ENCODE data around the gene AATK.
"Not testable (repeated sequence)": the region's sequence is repeated elsewhere in the genome, so short reads cannot be mapped to it uniquely, and the experiment has no call there.

AATK gene

GRCh38 chr17:81091774-81092517 lies 74.1 kb downstream of the AATK start:
- DNase-seq (ENCODE audit: low read depth), result no peak

- DNase-seq (ENCODE audit: low read depth), result no peak
Measured at GRCh38 chr17:81091154-81091553, 74.9 kb downstream of the AATK start.

GRCh38 chr17:81090361-81091136 lies 75.5 kb downstream of the AATK start:
- DNase-seq (ENCODE audit: low read depth), result no peak

- DNase-seq (ENCODE audit: low read depth), result no peak
Measured at GRCh38 chr17:81086789-81087551, 79.1 kb downstream of the AATK start.

- DNase-seq (ENCODE audit: low read depth), result no peak
Measured at GRCh38 chr17:81085420-81085911, 80.6 kb downstream of the AATK start.

GRCh38 chr17:81084680-81085419 lies 81.2 kb downstream of the AATK start:
- no peak for DNase-seq (ENCODE audit: low read depth)

GRCh38 chr17:81083125-81083765 lies 82.8 kb downstream of the AATK start:
- no peak for DNase-seq (ENCODE audit: low read depth)

- DNase-seq (ENCODE audit: low read depth), result no peak
Measured at GRCh38 chr17:81082177-81083073, 83.6 kb downstream of the AATK start.

GRCh38 chr17:81081222-81082176 lies 84.5 kb downstream of the AATK start:
- no peak for DNase-seq (ENCODE audit: low read depth)

GRCh38 chr17:81080019-81080418 lies 86.0 kb downstream of the AATK start:
- DNase-seq (ENCODE audit: low read depth), result no peak

GRCh38 chr17:81078026-81078913 lies 87.8 kb downstream of the AATK start:
- DNase-seq (ENCODE audit: low read depth), result not testable (repeated sequence)

- no peak for DNase-seq (ENCODE audit: low read depth)
Measured at GRCh38 chr17:81076141-81076679, 89.8 kb downstream of the AATK start.

- no peak for DNase-seq (ENCODE audit: low read depth)
Measured at GRCh38 chr17:81075307-81075706, 90.7 kb downstream of the AATK start.

- no peak for DNase-seq (ENCODE audit: low read depth)
Measured at GRCh38 chr17:81074875-81075274, 91.1 kb downstream of the AATK start.

GRCh38 chr17:81073967-81074839 lies 91.8 kb downstream of the AATK start:
- no peak for DNase-seq (ENCODE audit: low read depth)

All from GM04503 (cell line).